ENCODE results near the gene TMEM150B. TPM values are rescaled to one million over a fixed set of nuclear protein-coding genes. Genes with fewer than 3 reads are reported as not detected.

The TMEM150B gene
- total and polyA plus RNA-seq, 2 donors (not counting 3 experiments of a cell fraction or from before 2014, with no cell fraction given), result not detected

- no peak overlapping the region for H3K9ac ChIP-seq (replicated peaks; ENCODE audit: extremely low read depth, insufficient read depth, low read length)
- peaks cover 0 to 6% of the 10 kb centered on the region in 2 experiments for H3K36me3 ChIP-seq (ENCODE audit: control insufficient read depth in 2 of 2, extremely low read depth in 1 of 2, insufficient read depth in 2 of 2, low read length in 2 of 2)
- no peaks in the 10 kb centered on the region for H3K9me3 ChIP-seq (replicated peaks; ENCODE audit: control insufficient read depth, insufficient read depth, low read length)
- H4K20me1 ChIP-seq (replicated peaks; ENCODE audit: control insufficient read depth, extremely low read depth, insufficient read depth, low read length), result no peaks in the 10 kb centered on the region
- POLR2A ChIA-PET, result no interaction called here
- H3K27ac ChIP-seq (ENCODE audit: insufficient read depth, low read depth, low read length), result no peak overlapping the region
- no peak overlapping the region for H2AFZ ChIP-seq (ENCODE audit: low read depth, low read length)
- TF ChIP-seq POLR2AphosphoS5 (IDR thresholded peaks at IDR 0.05; ENCODE audit: insufficient read depth, low read depth, low read length) (no peak), POLR2A (IDR thresholded peaks at IDR 0.05; ENCODE audit: low read depth, low read length) (no peak), MYC (IDR thresholded peaks at IDR 0.05; ENCODE audit: low read depth, low read length) (no peak), FOS (IDR thresholded peaks at IDR 0.05; ENCODE audit: borderline replicate concordance, insufficient read depth, low read length) (no peak), MAX (IDR thresholded peaks at IDR 0.05; ENCODE audit: insufficient read depth, insufficient read length) (no peak), CTCF (IDR thresholded peaks at IDR 0.05; ENCODE audit: extremely low read depth in 1 of 2, insufficient read depth in 1 of 2, low read depth in 1 of 2, low read length in 2 of 2) (no peak), EZH2 (IDR thresholded peaks at IDR 0.05; ENCODE audit: borderline replicate concordance, low read depth, low read length, severe bottlenecking) (no peak), JUN (IDR thresholded peaks at IDR 0.05; ENCODE audit: borderline replicate concordance, insufficient read depth, insufficient read length, low read depth) (no peak), GATA2 (IDR thresholded peaks at IDR 0.05; ENCODE audit: insufficient read depth, insufficient read length, low read depth, low read length) (no peak)
- no peaks in the 10 kb centered on the region for H3K27me3 ChIP-seq (ENCODE audit: control insufficient read depth in 2 of 2, insufficient read depth in 2 of 2, low read length in 2 of 2)
- no peak overlapping the region for H3K4me2 ChIP-seq (ENCODE audit: insufficient read depth, low read length)
- dilution Hi-C loops (cut with MboI; ENCODE audit: extremely low pct_ligation_motif_present, low sequenced_read_pairs), result no loop called here
- DNase-seq (ENCODE audit: low read depth, low spot score) (no peak), FAIRE-seq (no peak)
- H3K4me1 ChIP-seq (ENCODE audit: control insufficient read depth, extremely low read depth, insufficient read depth, low read length), result peaks cover 2% of the 10 kb centered on the region
- no peaks in the 10 kb centered on the region for H3K9me1 ChIP-seq (replicated peaks; ENCODE audit: control insufficient read depth, extremely low read depth, insufficient read depth, low read length)
- BruUV-seq (replicated peaks), result no TSS peak
- CTCF ChIA-PET, result no interaction called here
- H3K4me3 ChIP-seq (replicated peaks in 1 of 3; ENCODE audit: insufficient read depth in 1 of 3, low read depth in 1 of 3, low read length in 3 of 3), result no peak overlapping the region
- intact Hi-C loops (cut with micrococcal nuclease), result no loop called here
- H3K79me2 ChIP-seq (ENCODE audit: control insufficient read depth, insufficient read depth, low read length), result no peaks in the 10 kb centered on the region
These were observed 51.0 kb downstream of the TMEM150B start for GRCh38 chr19:55273978-55274707.
